COLO668 (cell line): ENCODE measurements around the gene ST8SIA6.
A peak's percentile ranks its signal among the peaks of the same experiment; 100 is the strongest.
"Not testable (repeated sequence)": the region's sequence is repeated elsewhere in the genome, so short reads cannot be mapped to it uniquely, and the experiment has no call there.

Experiments
- DNase-seq: peaks from one replicate; lab custom pipeline; 2025; ENCODE audit not compliant: unreplicated experiment; lab: John Stamatoyannopoulos, UW

ST8SIA6 gene

DNA sequence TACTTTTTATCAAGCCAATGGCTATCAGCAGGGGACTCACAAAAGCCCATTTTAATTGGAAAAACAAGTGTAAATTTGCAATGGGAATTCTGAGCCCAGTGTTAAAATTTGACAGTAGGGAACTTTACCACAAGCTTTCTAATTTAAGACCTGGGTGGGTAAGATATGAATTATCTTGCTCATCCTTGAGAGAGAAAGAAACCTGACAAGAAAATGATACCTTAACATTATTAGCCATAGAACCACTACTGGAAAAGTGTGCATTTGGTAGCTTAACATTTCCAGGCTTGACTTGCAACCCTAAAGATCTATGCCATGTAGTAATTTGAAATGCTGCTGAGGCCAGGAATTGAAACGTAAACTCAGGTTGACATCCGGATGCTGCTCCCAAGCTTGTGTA, 2.7 kb upstream of the ST8SIA6 start:
- DNase-seq, result no peak

DNA sequence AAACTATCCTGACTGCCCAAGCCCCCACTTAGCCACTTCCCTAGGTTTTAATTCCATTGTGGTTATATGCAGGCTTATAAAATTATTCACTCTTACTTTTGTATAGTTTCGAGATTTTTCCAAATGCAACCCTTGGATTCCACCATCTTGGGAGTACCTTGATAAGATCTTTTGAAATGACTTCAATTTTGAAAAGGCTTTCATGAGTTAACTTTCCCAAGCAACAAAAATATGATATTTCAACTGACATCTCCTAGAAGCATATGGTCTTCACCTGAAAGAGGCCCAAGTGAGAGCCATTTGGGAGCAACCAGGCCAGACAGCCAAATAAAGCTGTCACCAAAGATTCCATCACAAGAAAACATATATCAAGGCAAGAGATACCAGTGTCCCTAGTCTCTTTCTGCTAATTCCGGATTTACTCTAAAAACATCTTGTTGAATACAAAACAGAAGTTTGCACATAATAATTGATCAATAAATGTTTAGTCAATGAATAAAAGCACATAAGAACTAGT, 1.7 kb upstream of the ST8SIA6 start:
- no peak for DNase-seq

DNA sequence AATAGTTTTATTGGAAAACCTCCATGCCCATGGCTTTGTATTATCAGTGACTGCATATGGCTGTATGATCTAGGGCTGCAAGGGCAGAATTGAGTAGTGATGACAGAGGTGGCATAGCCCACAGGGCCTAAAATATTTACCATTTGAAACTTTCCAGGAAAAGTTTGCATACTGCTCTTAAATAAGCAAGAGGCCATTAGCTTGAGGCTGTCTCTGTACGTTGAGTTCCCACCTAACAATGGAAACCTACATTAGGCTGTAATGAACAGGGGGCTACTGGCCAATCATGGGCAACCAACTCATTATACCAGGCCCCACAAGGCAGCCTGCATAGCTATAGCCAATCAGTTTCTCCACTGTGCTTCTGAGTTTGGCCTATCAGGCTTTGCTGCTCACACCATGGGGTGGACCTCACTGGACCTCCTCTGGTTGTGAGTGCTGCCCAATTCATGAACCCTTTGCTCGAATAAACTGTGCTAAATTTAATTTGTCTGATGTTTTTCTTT, 673 bp upstream of the ST8SIA6 start:
- no peak for DNase-seq

- peak; percentile 62 for DNase-seq
These were observed 863 bp downstream of the ST8SIA6 start for GRCh38 chr10:17453373-17454091.

GRCh38 chr10:17453035-17453372, 1.4 kb downstream of the ST8SIA6 start:
- no peak for DNase-seq

GRCh38 chr10:17452060-17452841, 2.1 kb downstream of the ST8SIA6 start:
- DNase-seq, result no peak

DNA sequence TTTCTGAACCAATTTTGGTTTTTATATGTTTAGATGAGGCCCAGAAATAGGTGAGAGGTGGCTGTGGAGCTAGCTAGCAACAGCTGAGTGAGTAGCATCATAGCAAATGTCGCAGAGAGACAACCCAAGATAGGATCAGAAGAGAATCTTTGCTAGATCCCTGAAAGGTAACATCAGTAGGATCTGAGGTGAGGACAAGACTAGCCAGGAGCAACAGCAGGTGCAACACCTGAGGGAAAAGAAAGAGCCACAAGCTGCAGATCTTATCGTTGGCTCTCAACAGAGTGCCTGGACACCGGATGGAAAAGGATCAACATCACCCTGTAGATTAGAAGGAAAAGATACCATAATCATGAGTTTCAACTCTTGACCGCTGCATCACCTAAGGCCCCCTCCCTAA, 4.4 kb downstream of the ST8SIA6 start:
- DNase-seq, result no peak

GRCh38 chr10:17445400-17445998, 8.9 kb downstream of the ST8SIA6 start:
- DNase-seq, result no peak

DNA sequence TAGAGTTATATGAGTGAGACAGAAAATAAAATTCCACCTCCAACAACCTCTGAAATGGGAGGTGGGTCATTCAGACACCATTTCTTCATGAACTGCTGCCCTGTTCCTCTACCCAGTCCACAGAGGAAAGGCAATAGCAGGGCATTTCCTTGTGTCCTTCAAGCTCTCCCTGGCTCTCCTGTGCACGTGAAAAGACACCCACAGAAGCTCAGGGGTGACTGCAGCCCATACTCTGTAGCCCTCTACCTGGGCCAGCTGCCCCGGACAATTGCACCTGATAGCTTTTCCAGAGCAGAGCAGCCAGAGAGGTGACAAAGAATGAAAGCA, 10.0 kb downstream of the ST8SIA6 start:
- DNase-seq, result no peak

GRCh38 chr10:17443707-17444387, 10.5 kb downstream of the ST8SIA6 start:
- DNase-seq, result no peak

- DNase-seq, result no peak
These were observed 15.8 kb downstream of the ST8SIA6 start for GRCh38 chr10:17438583-17438982.

DNA sequence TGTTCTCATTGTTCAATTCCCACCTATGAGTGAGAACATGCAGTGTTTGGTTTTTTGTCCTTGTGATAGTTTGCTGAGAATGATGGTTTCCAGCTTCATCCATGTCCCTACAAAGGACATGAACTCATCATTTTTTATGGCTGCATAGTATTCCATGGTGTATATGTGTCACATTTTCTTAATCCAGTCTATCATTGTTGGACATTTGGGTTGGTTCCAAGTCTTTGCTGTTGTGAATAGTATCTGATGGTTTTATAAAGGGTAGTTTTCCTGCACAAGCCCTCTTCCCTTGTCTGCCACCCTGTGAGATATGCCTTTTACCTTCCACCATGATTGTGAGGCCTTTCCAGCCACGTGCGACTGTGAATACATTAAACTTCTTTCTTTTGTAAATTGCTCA, 17.8 kb downstream of the ST8SIA6 start:
- DNase-seq, result not testable (repeated sequence)

GRCh38 chr10:17435953-17436352, 18.4 kb downstream of the ST8SIA6 start:
- DNase-seq, result no peak

GRCh38 chr10:17435187-17435586, 19.2 kb downstream of the ST8SIA6 start:
- DNase-seq, result no peak

- DNase-seq, result no peak
These were observed 21.7 kb downstream of the ST8SIA6 start for GRCh38 chr10:17432723-17433122.

DNA sequence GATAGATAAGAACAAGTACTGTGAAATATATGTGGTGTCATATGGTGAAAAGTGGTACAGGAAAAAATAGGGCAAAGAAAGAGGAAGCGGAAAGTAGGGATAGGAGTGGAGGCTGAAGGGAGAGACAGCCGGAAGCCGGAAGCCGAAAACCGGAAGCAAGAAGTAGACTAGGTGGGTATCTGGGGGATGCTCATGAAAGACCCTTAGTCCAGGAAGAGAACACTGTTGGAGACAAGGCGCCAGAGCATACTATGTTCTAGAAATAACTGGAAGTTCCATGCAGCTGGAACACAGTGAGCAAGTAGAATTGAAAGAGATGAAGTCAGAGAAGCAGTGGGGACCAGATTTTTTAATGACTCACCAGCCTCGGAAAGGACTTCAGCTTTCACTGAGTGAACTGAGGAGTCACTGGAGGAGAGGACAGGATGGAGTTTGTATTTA, 22.5 kb downstream of the ST8SIA6 start:
- DNase-seq, result no peak

- peak; percentile 36 for DNase-seq
These were observed 23.6 kb downstream of the ST8SIA6 start for GRCh38 chr10:17430647-17431355.

- DNase-seq, result no peak
These were observed 24.9 kb downstream of the ST8SIA6 start for GRCh38 chr10:17429490-17429889.

GRCh38 chr10:17428351-17429097, 25.9 kb downstream of the ST8SIA6 start:
- no peak for DNase-seq
